Esophagus muscularis mucosa (tissue), 4 donors: ENCODE data around the gene CLPTM1. TPM values are rescaled to one million over a fixed set of nuclear protein-coding genes. Genes with fewer than 3 reads are reported as not detected.

Experiments used
- DNase-seq: peaks from one replicate; pipeline ENCODE4 v3.0.0-alpha.2; 2017; ENCODE audit errors: extremely low spot score
- H3K27ac ChIP-seq, 4 donors: fragments of 200-600 bp; sonication (generic); replicated peaks in 1 of 4; 1 replicate in 3 of 4; 2 replicates in 1 of 4; pipeline ENCODE4 v1.5.1; 2016 to 2019; ENCODE audit warnings: mild to moderate bottlenecking in 1 of 4
- H3K27me3 ChIP-seq, 4 donors: fragments of 200-600 bp; sonication (generic); one replicate each; pipeline versions ENCODE4 v1.5.1 to v1.6.0; 2016 to 2019
- H3K36me3 ChIP-seq, 4 donors: fragments of 200-600 bp; sonication (generic); one replicate each; pipeline ENCODE4 v1.5.1; 2016 to 2019
- H3K4me1 ChIP-seq, 4 donors: fragments of 200-600 bp; sonication (generic); one replicate each; pipeline ENCODE4 v1.5.1; 2016 to 2019
- H3K4me3 ChIP-seq, 4 donors: fragments of 200-600 bp; sonication (generic); 1 replicate in 2 of 4; 2 replicates in 2 of 4; pipeline ENCODE4 v1.5.1; 2016 to 2019; ENCODE audit warnings: mild to moderate bottlenecking in 4 of 4, moderate library complexity in 1 of 4
- H3K9me3 ChIP-seq, 4 donors: fragments of 200-600 bp; sonication (generic); 1 replicate in 3 of 4; 2 replicates in 1 of 4; pipeline ENCODE4 v1.5.1; 2016 to 2019
- CTCF ChIP-seq, 3 experiments: fragments of 200-600 bp in 2 of 3; fragments of 450-650 bp in 1 of 3; sonication (generic) in 2 of 3; IDR thresholded peaks; one replicate each; pipeline ENCODE4 v1.5.1; 2017 to 2019; ENCODE audit warnings: antibody characterized with exemption in 3 of 3, mild to moderate bottlenecking in 2 of 3, moderate library complexity in 1 of 3
- EP300 ChIP-seq: sonication (generic); formaldehyde crosslinking; IDR thresholded peaks from one replicate; pipeline ENCODE4 v1.6.1; 2017; ENCODE audit warnings: antibody characterized with exemption
- POLR2A ChIP-seq: fragments of 450-650 bp; IDR thresholded peaks from one replicate; pipeline ENCODE4 v1.6.1; 2017; ENCODE audit warnings: antibody characterized with exemption, moderate library complexity, mild to moderate bottlenecking, low read depth
- POLR2AphosphoS5 ChIP-seq, 2 donors: sonication (generic); formaldehyde crosslinking; IDR thresholded peaks; one replicate each; pipeline ENCODE4 v1.6.1; 2017; ENCODE audit warnings: antibody characterized with exemption in 2 of 2
- WGBS: methylation state at CpG from one replicate; pipeline ENCODE4 v1.1.5; 2018; 5-methylcytosine and 5-hydroxymethylcytosine counted together
- intact Hi-C: fragments of 100-400 bp; cut with DNase I; formaldehyde crosslinking; loops from one replicate; pipeline ENCODE4 v1.15.1; 2023
- total RNA-seq, 4 donors: library from RNA; depleted of rRNA; stranded (reverse); fragments of >200 nt; gene quantifications; one replicate each; pipeline versions ENCODE4 v1.1.0 to v1.2.1, GENCODE V29; 2016

The CLPTM1 gene
- total RNA-seq, 4 donors from 2014 or later = 46.6 to 154 (median 79.5) TPM

GRCh38 chr19:45016388-45017314 is 61.5 kb downstream of the CLPTM1 start:
- TF ChIP-seq CTCF (IDR thresholded peaks at IDR 0.05) (peak; percentile 44 to 60 (median 58)), EP300 (no peak), POLR2AphosphoS5 (IDR thresholded peaks at IDR 0.05) (no peak), POLR2A (no peak)
- intact Hi-C loops = no loop called here
- DNase-seq = no peak
- Histone ChIP-seq H3K27ac (peak overlapping the region in 1 of 4 donors; percentile 1), H3K27me3 (no peaks in the 10 kb centered on the region), H3K4me1 (peaks cover 0 to 7% (median 0%) of the 10 kb centered on the region in 4 donors), H3K36me3 (peaks cover 5 to 59% (median 19%) of the 10 kb centered on the region in 4 donors), H3K9me3 (no peaks in the 10 kb centered on the region), H3K4me3 (no peak overlapping the region)
- 65% methylated on average over 13 of the region's 13 CpGs for WGBS

GRCh38 chr19:45019187-45019586 is 64.0 kb downstream of the CLPTM1 start:
- no peak for DNase-seq
- 88% methylated on average over 2 of the region's 2 CpGs for WGBS
- Histone ChIP-seq H3K36me3 (peaks cover 0 to 41% (median 3%) of the 10 kb centered on the region in 4 donors), H3K27ac (no peak overlapping the region), H3K4me1 (peaks cover 0 to 7% (median 0%) of the 10 kb centered on the region in 4 donors), H3K4me3 (no peak overlapping the region), H3K9me3 (no peaks in the 10 kb centered on the region), H3K27me3 (no peaks in the 10 kb centered on the region)
- TF ChIP-seq CTCF (IDR thresholded peaks at IDR 0.05) (no peak), EP300 (no peak), POLR2A (no peak), POLR2AphosphoS5 (IDR thresholded peaks at IDR 0.05) (no peak)
- intact Hi-C loops = no loop called here

- no peak for DNase-seq
These were observed 64.9 kb downstream of the CLPTM1 start for GRCh38 chr19:45020071-45020470.

GRCh38 chr19:45021971-45022370 is 66.8 kb downstream of the CLPTM1 start:
- no peak for DNase-seq
- no peaks in the 10 kb centered on the region for H3K27me3 ChIP-seq
- TF ChIP-seq POLR2AphosphoS5 (IDR thresholded peaks at IDR 0.05) (no peak), EP300 (no peak), CTCF (IDR thresholded peaks at IDR 0.05) (no peak), POLR2A (no peak)
- H3K36me3 ChIP-seq = peaks cover 0 to 37% (median 12%) of the 10 kb centered on the region in 4 donors
- H3K4me3 ChIP-seq = no peak overlapping the region
- intact Hi-C loops = no loop called here
- H3K27ac ChIP-seq = no peak overlapping the region
- WGBS = 75% methylated on average over 14 of the region's 14 CpGs
- peaks cover 0 to 2% (median 0%) of the 10 kb centered on the region in 4 donors for H3K4me1 ChIP-seq
- no peaks in the 10 kb centered on the region for H3K9me3 ChIP-seq

More at GRCh38 chr19:45020071-45020470, 64.9 kb downstream of the CLPTM1 start:
- peaks cover 0 to 7% (median 0%) of the 10 kb centered on the region in 4 donors for H3K4me1 ChIP-seq
- peaks cover 0 to 38% (median 5%) of the 10 kb centered on the region in 4 donors for H3K36me3 ChIP-seq
- WGBS = 83% methylated on average over 3 of the region's 3 CpGs
- no peaks in the 10 kb centered on the region for H3K9me3 ChIP-seq
- no peak overlapping the region for H3K4me3 ChIP-seq
- no peaks in the 10 kb centered on the region for H3K27me3 ChIP-seq
- no peak for TF ChIP-seq POLR2AphosphoS5 (IDR thresholded peaks at IDR 0.05)
- TF ChIP-seq POLR2A = no peak
- no peak for TF ChIP-seq EP300
- no peak overlapping the region for H3K27ac ChIP-seq
- intact Hi-C loops = no loop called here

GRCh38 chr19:45023048-45023447 is 67.9 kb downstream of the CLPTM1 start:
- no peaks in the 10 kb centered on the region for H3K4me1 ChIP-seq
- no peak overlapping the region for H3K4me3 ChIP-seq
- 100% methylated on average over 4 of the region's 4 CpGs for WGBS
- no peaks in the 10 kb centered on the region for H3K9me3 ChIP-seq
- H3K36me3 ChIP-seq = peaks cover 0 to 45% (median 18%) of the 10 kb centered on the region in 4 donors
- no peak for DNase-seq
- H3K27me3 ChIP-seq = no peaks in the 10 kb centered on the region
- intact Hi-C loops = no loop called here
- no peak overlapping the region for H3K27ac ChIP-seq
- TF ChIP-seq POLR2A = no peak
- no peak for TF ChIP-seq EP300
- TF ChIP-seq CTCF (IDR thresholded peaks at IDR 0.05) = no peak
- TF ChIP-seq POLR2AphosphoS5 (IDR thresholded peaks at IDR 0.05) = no peak
